ENCODE measurements around the gene TXNRD3. TPM values are rescaled to one million over a fixed set of nuclear protein-coding genes. Genes with fewer than 3 reads are reported as not detected.

Gene TXNRD3
- total RNA-seq, 1 experiment from 2014 or later: 8.1 TPM

DNA sequence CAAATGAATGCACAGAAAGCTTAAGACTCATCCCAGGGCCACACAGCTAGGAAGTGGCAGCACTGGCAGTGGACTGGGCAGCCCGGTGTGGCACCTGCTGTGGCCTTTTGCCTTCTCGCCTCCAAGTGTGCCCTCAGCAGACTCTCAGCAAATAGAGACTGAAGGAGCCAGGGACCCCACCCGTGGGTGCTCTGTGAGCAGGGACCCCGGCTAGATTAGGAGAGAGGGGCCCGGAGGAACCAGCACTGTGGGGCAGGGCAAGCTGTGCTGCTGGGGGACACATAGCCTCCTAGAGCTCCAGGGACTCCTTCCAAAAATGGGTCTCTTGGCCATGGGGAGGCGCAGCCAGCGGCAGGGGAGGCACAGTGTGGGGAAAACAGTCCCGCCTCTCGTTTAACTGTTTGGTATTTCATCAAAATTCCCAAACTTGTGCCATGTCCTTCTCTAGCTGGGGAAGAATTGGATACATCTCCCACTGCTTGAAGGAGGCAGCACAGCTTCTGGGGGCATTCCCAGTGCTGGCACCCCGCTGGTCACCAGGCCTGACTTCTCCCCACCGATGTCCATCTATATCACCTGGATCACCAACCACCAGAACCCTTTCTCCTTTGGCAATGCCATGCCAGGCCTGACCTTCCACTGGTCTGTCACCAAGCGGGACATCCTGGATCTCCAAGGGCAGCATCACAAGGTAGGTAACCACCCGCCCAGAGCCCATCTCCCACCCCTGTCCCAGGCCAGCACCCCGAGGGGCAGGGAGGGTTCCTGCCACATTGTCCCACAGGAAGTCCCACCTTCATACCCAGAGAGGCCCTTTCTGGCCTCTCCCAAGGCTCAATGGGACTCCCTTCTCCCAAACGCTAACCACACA lies 12.0 kb upstream of the TXNRD3 start:
- Histone ChIP-seq H2AK5ac (ENCODE audit: insufficient read length, low read length) (no peak overlapping the region), H3K9ac (ENCODE audit: extremely low read depth, insufficient read length, low read length) (no peak overlapping the region), H3K23me2 (ENCODE audit: insufficient read length, low read depth, low read length, poor library complexity, severe bottlenecking) (peaks cover 2% of the 10 kb centered on the region), H4K5ac (ENCODE audit: insufficient read length, low read depth, low read length) (no peak overlapping the region), H2BK12ac (ENCODE audit: insufficient read length, low read depth, low read length) (no peak overlapping the region), H2AFZ (ENCODE audit: low read length) (no peak overlapping the region), H4K8ac (replicated peaks; ENCODE audit: insufficient read length, low read depth, low read length) (no peak overlapping the region), H3K79me1 (ENCODE audit: insufficient read depth, low read depth, low read length, poor library complexity, severe bottlenecking) (no peaks in the 10 kb centered on the region), H3K14ac (ENCODE audit: insufficient read depth, low read length) (no peak overlapping the region), H2BK5ac (ENCODE audit: insufficient read length, low read length) (no peak overlapping the region), H4K20me1 (ENCODE audit: control insufficient read depth, insufficient read depth, insufficient read length) (no peaks in the 10 kb centered on the region), H3K18ac (ENCODE audit: insufficient read length, low read depth, low read length) (no peak overlapping the region), H3K56ac (ENCODE audit: insufficient read length, low read depth, low read length) (no peak overlapping the region), H4K91ac (ENCODE audit: insufficient read length, low read depth, low read length) (no peak overlapping the region), H2BK20ac (ENCODE audit: low read depth, low read length, poor library complexity, severe bottlenecking) (no peak overlapping the region), H3K4me2 (ENCODE audit: insufficient read depth, insufficient read length, low read length) (no peak overlapping the region), H3T11ph (ENCODE audit: low read length) (no peak overlapping the region), H2BK120ac (ENCODE audit: low read depth, low read length, poor library complexity, severe bottlenecking) (no peak overlapping the region), H3K79me2 (ENCODE audit: insufficient read depth, low read length) (no peaks in the 10 kb centered on the region), H3K27ac (ENCODE audit: insufficient read length, low read depth, low read length) (no peak overlapping the region), H3K4me1 (ENCODE audit: insufficient read depth, low read length) (no peaks in the 10 kb centered on the region), H3K9me3 (ENCODE audit: control insufficient read depth, low read depth, low read length) (no peaks in the 10 kb centered on the region), H3K4ac (ENCODE audit: low read depth, low read length) (no peak overlapping the region), H3K27me3 (ENCODE audit: insufficient read depth, low read length) (no peaks in the 10 kb centered on the region), H3K23ac (ENCODE audit: insufficient read length, low read depth, low read length) (no peak overlapping the region), H2BK15ac (ENCODE audit: low read depth, low read length) (no peak overlapping the region)
- TF ChIP-seq, protein P1, sequence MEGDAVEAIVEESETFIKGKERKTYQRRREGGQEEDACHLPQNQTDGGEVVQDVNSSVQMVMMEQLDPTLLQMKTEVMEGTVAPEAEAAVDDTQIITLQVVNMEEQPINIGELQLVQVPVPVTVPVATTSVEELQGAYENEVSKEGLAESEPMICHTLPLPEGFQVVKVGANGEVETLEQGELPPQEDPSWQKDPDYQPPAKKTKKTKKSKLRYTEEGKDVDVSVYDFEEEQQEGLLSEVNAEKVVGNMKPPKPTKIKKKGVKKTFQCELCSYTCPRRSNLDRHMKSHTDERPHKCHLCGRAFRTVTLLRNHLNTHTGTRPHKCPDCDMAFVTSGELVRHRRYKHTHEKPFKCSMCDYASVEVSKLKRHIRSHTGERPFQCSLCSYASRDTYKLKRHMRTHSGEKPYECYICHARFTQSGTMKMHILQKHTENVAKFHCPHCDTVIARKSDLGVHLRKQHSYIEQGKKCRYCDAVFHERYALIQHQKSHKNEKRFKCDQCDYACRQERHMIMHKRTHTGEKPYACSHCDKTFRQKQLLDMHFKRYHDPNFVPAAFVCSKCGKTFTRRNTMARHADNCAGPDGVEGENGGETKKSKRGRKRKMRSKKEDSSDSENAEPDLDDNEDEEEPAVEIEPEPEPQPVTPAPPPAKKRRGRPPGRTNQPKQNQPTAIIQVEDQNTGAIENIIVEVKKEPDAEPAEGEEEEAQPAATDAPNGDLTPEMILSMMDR (conservative IDR thresholded peaks at IDR 0.05): no peak
- peaks cover 6 to 21% of the 10 kb centered on the region in 2 experiments for H3K4me1 Mint-ChIP-seq
- no peaks in the 10 kb centered on the region for H3K9me3 Mint-ChIP-seq
- no peak for DNase-seq
- H3K27me3 Mint-ChIP-seq (ENCODE audit: low read depth): peaks cover 15% of the 10 kb centered on the region
- no peaks in the 10 kb centered on the region for H3K36me3 Mint-ChIP-seq (ENCODE audit: insufficient read depth in 1 of 3, low read depth in 3 of 3)
- no CpG with 5 or more reads among the region's 15 CpGs for WGBS (ENCODE audit: extremely low coverage, insufficient read length, low lambda C conversion rate)
- H3K4me3 Mint-ChIP-seq: no peak overlapping the region
- no peak overlapping the region for H3K27ac Mint-ChIP-seq

Measured in H9 (cell line).